Measurements from ENCODE around the gene MPP2.

DNA sequence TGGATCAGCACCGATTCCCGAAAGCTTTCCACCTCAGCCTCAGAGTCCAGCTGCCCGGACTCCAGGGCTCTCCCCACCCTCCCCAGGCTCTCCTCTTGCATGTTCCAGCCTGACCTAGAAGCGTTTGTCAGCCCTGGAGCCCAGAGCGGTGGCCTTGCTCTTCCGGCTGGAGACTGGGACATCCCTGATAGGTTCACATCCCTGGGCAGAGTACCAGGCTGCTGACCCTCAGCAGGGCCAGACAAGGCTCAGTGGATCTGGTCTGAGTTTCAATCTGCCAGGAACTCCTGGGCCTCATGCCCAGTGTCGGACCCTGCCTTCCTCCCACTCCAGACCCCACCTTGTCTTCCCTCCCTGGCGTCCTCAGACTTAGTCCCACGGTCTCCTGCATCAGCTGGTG is 45.4 kb downstream of the MPP2 start:
- TF ChIP-seq ZNF408 (CRISPR knock-in tag; IDR thresholded peaks at IDR 0.05; ENCODE audit: low read depth) (no peak), CSDE1 (IDR thresholded peaks at IDR 0.05) (no peak), POLR2AphosphoS5 (IDR thresholded peaks at IDR 0.05; ENCODE audit: control insufficient read depth, insufficient read depth, low read depth, low read length) (no peak)
- TF ChIP-seq, protein P1, sequence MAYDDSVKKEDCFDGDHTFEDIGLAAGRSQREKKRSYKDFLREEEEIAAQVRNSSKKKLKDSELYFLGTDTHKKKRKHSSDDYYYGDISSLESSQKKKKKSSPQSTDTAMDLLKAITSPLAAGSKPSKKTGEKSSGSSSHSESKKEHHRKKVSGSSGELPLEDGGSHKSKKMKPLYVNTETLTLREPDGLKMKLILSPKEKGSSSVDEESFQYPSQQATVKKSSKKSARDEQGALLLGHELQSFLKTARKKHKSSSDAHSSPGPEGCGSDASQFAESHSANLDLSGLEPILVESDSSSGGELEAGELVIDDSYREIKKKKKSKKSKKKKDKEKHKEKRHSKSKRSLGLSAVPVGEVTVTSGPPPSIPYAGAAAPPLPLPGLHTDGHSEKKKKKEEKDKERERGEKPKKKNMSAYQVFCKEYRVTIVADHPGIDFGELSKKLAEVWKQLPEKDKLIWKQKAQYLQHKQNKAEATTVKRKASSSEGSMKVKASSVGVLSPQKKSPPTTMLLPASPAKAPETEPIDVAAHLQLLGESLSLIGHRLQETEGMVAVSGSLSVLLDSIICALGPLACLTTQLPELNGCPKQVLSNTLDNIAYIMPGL (CRISPR knock-in tag; IDR thresholded peaks at IDR 0.05): no peak
- TF ChIP-seq, protein P2, sequence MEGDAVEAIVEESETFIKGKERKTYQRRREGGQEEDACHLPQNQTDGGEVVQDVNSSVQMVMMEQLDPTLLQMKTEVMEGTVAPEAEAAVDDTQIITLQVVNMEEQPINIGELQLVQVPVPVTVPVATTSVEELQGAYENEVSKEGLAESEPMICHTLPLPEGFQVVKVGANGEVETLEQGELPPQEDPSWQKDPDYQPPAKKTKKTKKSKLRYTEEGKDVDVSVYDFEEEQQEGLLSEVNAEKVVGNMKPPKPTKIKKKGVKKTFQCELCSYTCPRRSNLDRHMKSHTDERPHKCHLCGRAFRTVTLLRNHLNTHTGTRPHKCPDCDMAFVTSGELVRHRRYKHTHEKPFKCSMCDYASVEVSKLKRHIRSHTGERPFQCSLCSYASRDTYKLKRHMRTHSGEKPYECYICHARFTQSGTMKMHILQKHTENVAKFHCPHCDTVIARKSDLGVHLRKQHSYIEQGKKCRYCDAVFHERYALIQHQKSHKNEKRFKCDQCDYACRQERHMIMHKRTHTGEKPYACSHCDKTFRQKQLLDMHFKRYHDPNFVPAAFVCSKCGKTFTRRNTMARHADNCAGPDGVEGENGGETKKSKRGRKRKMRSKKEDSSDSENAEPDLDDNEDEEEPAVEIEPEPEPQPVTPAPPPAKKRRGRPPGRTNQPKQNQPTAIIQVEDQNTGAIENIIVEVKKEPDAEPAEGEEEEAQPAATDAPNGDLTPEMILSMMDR (IDR thresholded peaks at IDR 0.05 in 2 of 3, conservative IDR thresholded peaks at IDR 0.05 in 1 of 3; ENCODE audit: insufficient read depth in 2 of 3, low read depth in 1 of 3, low read length in 3 of 3): no peak

Measured in K562 (cell line).